HK-2 (cell line): Measurements from ENCODE around the gene DENND11.

Experiments used
- DNase-seq: peaks from one replicate; pipeline ENCODE4 v3.0.0-alpha.2; 2018; ENCODE audit not compliant: unreplicated experiment

DENND11 gene

DNA sequence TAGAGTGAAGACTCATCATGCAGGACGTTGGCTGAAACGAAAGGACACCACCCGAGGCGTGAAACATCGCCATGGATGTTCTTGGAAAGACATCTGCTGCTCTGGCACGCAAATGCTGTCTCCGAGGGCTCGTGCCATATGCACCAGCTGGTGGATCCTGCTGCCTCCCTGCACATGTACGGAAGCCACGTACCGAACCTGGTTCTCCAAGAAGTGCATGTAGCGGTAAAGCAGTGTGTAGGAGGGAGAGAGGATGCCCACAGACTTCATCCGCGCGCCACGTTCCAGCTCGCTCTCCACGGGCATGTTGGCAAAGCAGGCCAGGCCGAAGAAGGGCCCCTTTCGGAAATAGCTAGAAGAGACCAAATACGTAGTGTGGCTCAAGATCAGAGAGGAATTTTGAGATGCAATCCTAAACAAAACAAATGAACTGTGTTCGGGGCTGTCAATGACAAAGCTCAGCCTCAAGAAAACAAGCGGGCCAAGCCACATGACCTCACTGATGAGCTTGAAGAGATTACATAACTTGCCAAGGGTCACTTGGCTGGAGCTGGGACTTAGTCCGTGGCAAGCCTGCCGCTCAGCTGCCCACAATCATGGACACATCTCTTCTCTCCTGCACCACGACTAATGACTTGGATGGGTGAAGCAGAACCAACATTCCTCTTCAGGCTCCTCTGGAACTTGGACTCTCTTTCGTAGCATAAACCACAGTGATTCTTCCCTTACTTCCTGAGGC lies 16.5 kb downstream of the DENND11 start:
- no peak for DNase-seq

DNA sequence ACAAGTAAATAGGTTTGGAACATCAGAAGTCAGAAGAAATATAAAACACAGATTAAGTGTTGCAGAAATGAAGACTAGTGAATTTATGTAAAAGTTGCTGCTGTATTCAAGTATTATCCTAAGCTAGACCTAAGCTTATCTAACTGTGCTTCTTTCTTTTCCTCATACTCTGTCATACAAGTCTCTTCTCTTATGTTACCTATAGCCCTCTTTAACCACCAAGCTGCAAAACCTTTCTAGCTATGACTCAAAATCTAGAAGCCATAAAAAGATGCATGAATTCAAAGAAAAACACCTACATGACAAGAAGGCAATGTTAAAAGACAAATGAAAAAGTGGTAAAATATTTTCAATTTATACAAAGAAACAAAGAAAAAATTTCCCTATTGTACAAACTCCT lies 23.0 kb downstream of the DENND11 start:
- DNase-seq: no peak

- DNase-seq: no peak
These were observed 25.3 kb downstream of the DENND11 start for GRCh38 chr7:141676618-141677017.

DNA sequence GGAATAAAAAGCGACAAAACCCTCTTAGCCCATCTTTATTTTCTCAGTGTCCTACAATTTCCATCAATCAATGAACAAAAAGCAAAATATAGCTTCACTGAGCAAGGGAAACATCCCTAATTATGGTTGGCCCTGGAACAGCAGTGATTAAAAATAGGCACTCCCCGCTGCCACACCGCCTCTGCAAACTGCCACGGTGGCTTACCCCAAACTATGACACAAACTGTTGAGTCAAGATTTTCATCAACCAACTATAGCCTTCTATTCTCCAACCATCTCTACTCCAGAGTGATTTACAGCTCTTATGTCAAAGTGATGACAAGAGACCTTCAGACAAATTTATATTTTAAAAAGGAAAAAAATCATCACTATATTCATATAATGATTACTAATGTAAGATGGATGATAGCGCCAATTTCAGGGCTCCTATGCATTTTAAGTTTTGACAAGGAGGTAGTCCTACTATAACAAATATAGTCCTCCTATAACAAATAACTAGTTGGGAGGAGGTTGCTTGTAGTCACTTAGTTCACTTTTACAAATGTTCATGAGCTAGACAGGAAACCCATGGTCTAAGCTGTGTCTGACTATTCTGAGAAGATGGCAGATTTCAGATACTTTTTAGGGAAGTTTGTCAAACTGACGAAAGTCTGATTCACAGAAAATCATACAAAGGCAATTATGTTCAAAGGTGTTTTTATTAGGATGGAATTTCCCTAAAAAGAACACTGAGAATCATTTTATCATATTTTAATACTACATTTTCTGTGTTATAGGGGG lies 26.3 kb downstream of the DENND11 start:
- DNase-seq: no peak

- DNase-seq: no peak
These were observed 27.3 kb downstream of the DENND11 start for GRCh38 chr7:141674702-141675101.

- no peak for DNase-seq
These were observed 27.7 kb downstream of the DENND11 start for GRCh38 chr7:141674171-141674671.

DNA sequence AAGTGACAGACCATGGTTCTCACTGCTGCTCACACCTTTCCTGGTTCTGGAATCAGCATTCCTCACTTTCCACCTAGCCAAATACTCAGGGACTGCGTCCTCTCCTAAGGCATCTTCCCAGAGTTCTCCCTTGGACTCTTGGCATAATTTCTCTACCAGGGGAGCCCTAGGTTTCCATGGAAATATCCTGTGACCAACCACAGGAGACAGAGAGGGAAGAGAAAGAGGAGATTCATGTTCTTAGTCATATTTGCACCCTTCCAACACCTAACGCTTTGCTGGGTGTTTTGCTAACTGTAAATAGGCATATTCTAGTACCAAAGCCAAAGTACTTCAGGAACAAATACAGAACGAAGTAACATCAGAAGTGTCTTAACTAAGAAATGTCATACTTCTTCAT lies 28.6 kb downstream of the DENND11 start:
- DNase-seq: no peak

DNA sequence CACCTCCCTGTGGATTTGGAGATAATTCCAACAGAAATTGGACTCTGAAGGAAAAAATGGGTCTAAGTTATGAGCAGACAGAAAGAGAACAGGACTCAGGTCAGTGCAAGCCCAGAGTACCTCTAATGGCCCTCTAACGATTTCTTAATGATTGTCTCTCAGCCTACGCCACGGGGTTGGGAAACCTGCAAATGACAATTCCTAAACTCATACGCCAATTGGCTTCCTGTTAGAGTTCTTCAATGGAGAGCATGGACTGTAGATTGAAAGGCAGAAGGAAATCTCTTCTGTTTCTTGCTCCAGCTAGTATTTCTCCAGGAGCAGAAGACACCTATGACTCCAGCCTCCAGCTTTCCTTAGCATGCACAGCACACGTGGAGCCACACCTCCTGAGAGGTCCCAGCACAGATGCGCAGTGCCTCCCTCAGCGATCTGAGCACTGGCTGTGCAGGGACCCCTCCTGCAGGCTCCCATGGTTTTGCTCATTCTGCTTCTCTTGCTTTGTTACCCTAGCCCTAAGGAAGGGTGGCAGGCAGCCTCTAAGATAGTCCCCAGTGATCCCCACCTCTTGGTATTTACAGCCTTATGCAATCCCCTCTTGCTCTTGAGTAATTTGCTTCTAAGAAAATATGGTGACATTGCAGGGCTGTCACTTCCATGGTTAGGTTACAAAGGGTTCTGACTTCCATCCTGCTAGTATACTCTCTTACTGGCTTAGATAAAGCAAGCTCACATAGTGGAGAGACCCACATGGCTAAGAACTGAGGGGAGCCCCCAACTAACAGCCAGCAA lies 30.1 kb downstream of the DENND11 start:
- DNase-seq: no peak

GRCh38 chr7:141668853-141669252 lies 33.1 kb downstream of the DENND11 start:
- no peak for DNase-seq

DNA sequence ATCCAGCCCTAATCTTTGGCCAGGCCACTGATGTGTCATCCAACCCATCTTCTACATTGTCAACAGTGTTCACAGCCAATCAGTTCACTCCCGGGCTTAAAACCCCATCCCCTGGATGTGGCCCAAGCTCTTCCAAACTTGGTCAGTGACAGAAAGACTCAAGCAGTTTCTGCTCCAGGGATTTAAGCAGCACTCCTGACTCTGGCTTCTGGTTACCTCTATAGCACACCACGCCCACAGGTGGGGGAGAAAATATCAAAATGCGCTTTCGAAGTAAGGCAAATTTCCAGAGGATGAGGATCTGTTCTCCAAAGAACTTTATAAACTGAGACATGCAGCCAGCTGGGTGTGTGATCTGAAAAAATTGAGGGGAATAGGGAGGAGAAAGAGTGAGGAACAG lies 35.9 kb downstream of the DENND11 start:
- no peak for DNase-seq

DNA sequence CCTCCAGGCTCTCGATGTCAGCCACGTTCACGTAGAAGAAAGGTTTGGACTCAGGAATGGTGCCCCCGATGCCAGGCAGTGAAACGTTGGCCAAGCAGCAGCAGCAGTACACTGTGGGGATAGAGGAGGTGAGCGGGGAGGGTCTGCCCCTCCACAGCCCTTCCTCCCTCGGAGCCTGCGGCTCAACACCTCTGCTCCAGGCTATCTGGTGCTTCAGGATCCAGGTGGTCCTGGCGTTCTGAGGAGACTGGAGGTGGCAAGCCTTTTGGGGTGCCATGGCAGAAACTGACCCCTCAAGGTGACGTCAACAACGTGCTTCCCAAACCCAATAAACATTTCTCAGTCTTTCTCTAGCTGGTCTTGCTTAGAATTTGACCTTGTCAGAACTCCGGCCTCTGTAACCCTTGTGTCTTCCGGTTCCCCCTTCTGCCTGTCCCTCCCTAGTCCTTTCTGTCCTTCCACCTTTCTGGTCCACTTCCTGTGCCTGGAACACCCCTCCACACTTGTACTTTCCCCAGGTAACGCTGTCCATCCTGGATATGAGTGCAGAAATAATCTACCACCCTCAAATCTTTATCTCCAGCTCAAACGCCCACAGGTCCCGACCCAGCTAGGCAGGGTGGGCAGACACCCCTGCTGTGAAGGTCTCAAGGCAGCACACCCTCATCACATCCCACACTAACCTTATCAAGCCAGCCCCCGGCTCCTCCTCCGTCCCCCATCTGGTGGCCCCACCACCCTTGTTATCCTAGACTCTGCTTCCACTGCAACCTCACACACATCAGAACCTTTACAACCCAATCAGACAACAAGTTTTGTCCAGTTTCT lies 36.5 kb downstream of the DENND11 start:
- DNase-seq: no peak

GRCh38 chr7:141664450-141664849 lies 37.5 kb downstream of the DENND11 start:
- DNase-seq: no peak

DNA sequence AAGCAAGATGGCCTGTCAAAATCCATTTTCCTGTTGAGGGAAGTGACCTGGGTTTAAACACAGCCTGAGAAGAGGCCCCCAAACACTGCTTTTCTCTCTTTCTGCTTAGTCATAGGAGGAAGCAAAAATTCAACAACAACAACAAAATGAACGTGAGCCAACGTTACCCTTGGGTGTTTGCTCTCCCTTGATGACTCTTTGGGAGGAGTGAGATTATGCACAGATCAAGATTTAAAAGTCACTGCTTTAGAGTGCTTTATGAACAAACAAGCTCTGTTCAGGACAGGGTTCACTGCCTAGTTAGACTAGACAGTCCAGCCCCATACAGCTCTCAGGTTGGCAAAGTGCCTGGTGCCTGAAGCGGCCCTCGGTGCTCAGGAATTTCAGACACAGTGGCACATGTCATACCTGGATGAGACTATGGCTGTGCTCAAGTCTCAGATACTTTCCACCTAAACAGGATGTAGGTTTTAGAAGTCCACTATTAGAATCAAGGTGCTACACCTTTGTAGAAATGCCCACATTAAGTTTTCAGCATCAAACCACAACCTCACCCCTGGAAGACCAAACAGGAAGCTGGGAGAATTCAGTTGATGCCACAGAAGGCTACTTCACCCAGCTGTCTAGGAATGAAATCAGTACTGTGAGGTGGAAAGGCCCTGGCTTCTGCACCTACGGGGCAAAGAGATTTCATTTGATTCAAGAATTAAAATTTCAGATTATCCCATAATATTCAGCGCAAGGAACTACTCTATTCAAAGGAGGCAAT lies 38.7 kb downstream of the DENND11 start:
- no peak for DNase-seq

- DNase-seq: no peak
These were observed 41.7 kb downstream of the DENND11 start for GRCh38 chr7:141660259-141660658.

GRCh38 chr7:141659501-141659900 lies 42.5 kb downstream of the DENND11 start:
- DNase-seq: no peak

DNA sequence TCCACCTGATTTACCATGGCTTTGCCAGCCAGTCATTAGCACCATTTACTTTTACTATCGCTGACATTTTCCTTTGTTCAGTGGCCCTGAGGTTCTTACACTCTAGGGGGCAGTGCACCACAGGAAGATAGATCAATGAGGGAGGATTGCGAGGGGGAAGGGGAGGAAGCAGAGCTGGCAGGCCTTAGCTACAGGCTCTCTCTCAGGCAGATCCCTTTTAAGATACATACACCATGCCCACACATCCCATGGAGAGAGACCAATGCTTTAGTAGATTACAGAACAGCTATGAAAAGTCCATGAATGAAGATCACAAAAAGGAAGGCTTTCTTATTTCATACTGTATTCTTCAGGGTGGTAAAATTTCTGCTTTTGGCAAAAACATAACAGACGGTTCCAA lies 47.4 kb downstream of the DENND11 start:
- peak; percentile 48 for DNase-seq

DNA sequence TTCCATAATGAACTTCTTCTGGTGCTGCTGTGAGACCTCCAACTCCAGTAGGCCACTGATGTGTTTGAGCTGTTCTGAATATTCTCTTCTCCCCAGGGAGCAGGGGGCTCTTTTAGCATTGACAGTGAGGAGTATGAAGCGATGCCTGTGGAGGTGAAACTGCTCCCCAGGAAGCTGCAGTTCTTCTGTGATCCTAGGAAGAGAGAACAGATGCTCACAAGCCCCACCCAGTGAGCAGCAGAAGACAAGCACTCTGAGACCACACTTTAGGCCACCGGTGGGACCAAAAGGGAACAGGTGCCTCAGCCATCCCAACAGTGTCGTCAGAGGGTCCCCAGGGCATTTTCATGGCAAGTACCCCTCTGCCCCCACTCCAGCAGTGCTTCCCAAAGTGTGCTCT lies 49.3 kb downstream of the DENND11 start:
- no peak for DNase-seq
